H1 (cell line): ENCODE measurements around the gene UIMC1. TPM values are rescaled to one million over a fixed set of nuclear protein-coding genes. Genes with fewer than 3 reads are reported as not detected.

Experiments used
- CTCF ChIA-PET: fragments of 300-600 bp; sonication (Branson Sonifier 250); formaldehyde crosslinking; loops from one replicate; lab custom pipeline; 2021; ENCODE audit not compliant: partially characterized antibody; lab: Charles Lee
- POLR2A ChIA-PET: fragments of 300-600 bp; sonication (Branson Sonifier 250); formaldehyde crosslinking; loops from one replicate; lab custom pipeline; 2021; ENCODE audit warnings: inconsistent platforms; ENCODE audit not compliant: partially characterized antibody; lab: Charles Lee
- DNase-seq, 2 experiments: peaks; one replicate each; pipeline versions ENCODE4 v3.0.0 to v3.0.0-alpha.2; 2010 to 2022; ENCODE audit warnings: low spot score in 2 of 2, low read depth in 1 of 2, mixed read lengths in 1 of 2
- FAIRE-seq: peaks from 2 replicates; lab custom pipeline; 2011; peaks lifted over from hg19 to GRCh38; lab: Jason Lieb, UNC
- H2AFZ ChIP-seq: 2 replicates; pipeline ENCODE4 v1.8.1; 2012; ENCODE audit warnings: low read length, inconsistent platforms
- H2AK5ac ChIP-seq: 2 replicates; pipeline ENCODE4 v1.6.1; 2013; ENCODE audit warnings: low read depth, low read length
- H2BK120ac ChIP-seq: replicated peaks from 2 replicates; pipeline ENCODE3; 2013; ENCODE audit warnings: low read depth, low read length, inconsistent platforms
- H2BK12ac ChIP-seq: 2 replicates; pipeline ENCODE4 v1.6.1; 2013; ENCODE audit warnings: low read depth, low read length
- H2BK15ac ChIP-seq: 2 replicates; pipeline ENCODE4 v1.6.1; 2013; ENCODE audit warnings: low read length
- H2BK20ac ChIP-seq: 2 replicates; pipeline ENCODE4 v1.6.1; 2013; ENCODE audit warnings: low read length
- H2BK5ac ChIP-seq: 2 replicates; pipeline ENCODE4 v1.6.1; 2013; ENCODE audit warnings: low read depth, low read length
- H3K14ac ChIP-seq: 2 replicates; pipeline ENCODE4 v1.6.1; 2013; ENCODE audit warnings: inconsistent platforms; ENCODE audit not compliant: insufficient read length
- H3K18ac ChIP-seq: 2 replicates; pipeline ENCODE4 v1.6.1; 2013; ENCODE audit warnings: low read length; ENCODE audit errors: extremely low read depth
- H3K23ac ChIP-seq: 2 replicates; pipeline ENCODE4 v1.6.1; 2013; ENCODE audit warnings: inconsistent platforms; ENCODE audit not compliant: insufficient read length
- H3K23me2 ChIP-seq: 2 replicates; pipeline ENCODE4 v1.6.1; 2013; ENCODE audit warnings: low read depth, low read length
- H3K27ac ChIP-seq: 2 replicates; pipeline ENCODE4 v1.6.1; 2011; ENCODE audit warnings: low read depth, low read length, inconsistent platforms
- H3K27me3 ChIP-seq, 4 experiments: replicated peaks in 1 of 4; 1 replicate in 1 of 4; 2 replicates in 3 of 4; pipeline versions ENCODE4 v1.6.1 to v1.8.1; 2011 to 2013; ENCODE audit warnings: low read length in 3 of 4, mild to moderate bottlenecking in 3 of 4, inconsistent platforms in 2 of 4, mixed read lengths in 2 of 4, moderate library complexity in 1 of 4; ENCODE audit not compliant: control insufficient read depth in 3 of 4, insufficient read depth in 3 of 4; ENCODE audit errors: extremely low read depth in 1 of 4
- H3K36me3 ChIP-seq, 4 experiments: 2 replicates each; pipeline versions ENCODE4 v1.6.1 to v1.8.1; 2011 to 2013; ENCODE audit warnings: mild to moderate bottlenecking in 4 of 4, low read length in 3 of 4, moderate library complexity in 2 of 4, control low read depth in 1 of 4, inconsistent platforms in 1 of 4; ENCODE audit not compliant: insufficient read depth in 4 of 4, control insufficient read depth in 2 of 4
- H3K4ac ChIP-seq: replicated peaks from 2 replicates; pipeline ENCODE3; 2013; ENCODE audit warnings: low read length, low read depth, mixed read lengths, inconsistent platforms; ENCODE audit not compliant: insufficient read length
- H3K4me1 ChIP-seq, 4 experiments: replicated peaks in 1 of 4; 1 replicate in 1 of 4; 2 replicates in 3 of 4; pipeline versions ENCODE4 v1.6.1 to v1.8.1; 2011 to 2013; ENCODE audit warnings: low read length in 3 of 4, inconsistent platforms in 2 of 4, mixed read lengths in 1 of 4; ENCODE audit not compliant: insufficient read depth in 4 of 4, control insufficient read depth in 3 of 4
- H3K4me2 ChIP-seq, 2 experiments: 2 replicates each; pipeline versions ENCODE4 v1.6.1 to v1.8.1; 2011 to 2013; ENCODE audit warnings: low read depth in 2 of 2, low read length in 2 of 2, control low read depth in 1 of 2, inconsistent platforms in 1 of 2, mild to moderate bottlenecking in 1 of 2; ENCODE audit not compliant: insufficient read depth in 1 of 2
- H3K4me3 ChIP-seq, 4 experiments: fragments of 200-600, 300-600 bp in 1 of 4; sonication (generic), shearing (Covaris generic), sonication (Bioruptor Twin) in 1 of 4; 2 replicates each; pipeline versions ENCODE4 v1.5.1 to v1.8.1; 2011 to 2016; ENCODE audit warnings: low read length in 4 of 4, low read depth in 3 of 4, control low read depth in 2 of 4, inconsistent platforms in 2 of 4, mild to moderate bottlenecking in 2 of 4, mixed read lengths in 1 of 4, moderate library complexity in 1 of 4; ENCODE audit not compliant: insufficient read depth in 2 of 4; ENCODE audit errors: extremely low read depth in 1 of 4
- H3K56ac ChIP-seq: replicated peaks from 2 replicates; pipeline ENCODE3; 2013; ENCODE audit warnings: low read depth, mild to moderate bottlenecking, mixed read lengths, low read length, inconsistent platforms; ENCODE audit not compliant: insufficient read length
- H3K79me1 ChIP-seq: 2 replicates; pipeline ENCODE4 v1.6.1; 2013; ENCODE audit warnings: low read depth, low read length, control low read depth
- H3K79me2 ChIP-seq, 2 experiments: 2 replicates each; pipeline versions ENCODE4 v1.6.1 to v1.8.1; 2012 to 2013; ENCODE audit warnings: low read length in 2 of 2, mild to moderate bottlenecking in 2 of 2, inconsistent platforms in 1 of 2; ENCODE audit not compliant: insufficient read depth in 2 of 2, control insufficient read depth in 1 of 2
- H3K9ac ChIP-seq, 4 experiments: replicated peaks in 1 of 4; 1 replicate in 1 of 4; 2 replicates in 3 of 4; pipeline versions ENCODE4 v1.6.1 to v1.8.1; 2011 to 2013; ENCODE audit warnings: low read depth in 3 of 4, low read length in 3 of 4, control low read depth in 2 of 4, mild to moderate bottlenecking in 2 of 4, moderate library complexity in 2 of 4, inconsistent platforms in 1 of 4; ENCODE audit errors: extremely low read depth in 1 of 4
- H3K9me3 ChIP-seq, 2 experiments: 2 replicates each; pipeline versions ENCODE4 v1.6.1 to v1.8.1; 2012 to 2013; ENCODE audit warnings: mild to moderate bottlenecking in 2 of 2, moderate library complexity in 2 of 2, control low read depth in 1 of 2, inconsistent platforms in 1 of 2, low read depth in 1 of 2, low read length in 1 of 2, mixed read lengths in 1 of 2; ENCODE audit not compliant: insufficient read depth in 2 of 2
- H4K20me1 ChIP-seq, 2 experiments: replicated peaks in 1 of 2; 2 replicates each; pipeline versions ENCODE3 to v1.8.1; 2011 to 2013; ENCODE audit warnings: inconsistent platforms in 2 of 2, low read length in 2 of 2, mild to moderate bottlenecking in 1 of 2; ENCODE audit not compliant: insufficient read depth in 2 of 2, control insufficient read depth in 1 of 2
- H4K5ac ChIP-seq: 2 replicates; pipeline ENCODE4 v1.6.1; 2013; ENCODE audit warnings: low read length, low read depth, mixed read lengths, inconsistent platforms; ENCODE audit not compliant: insufficient read length
- H4K8ac ChIP-seq: 2 replicates; pipeline ENCODE4 v1.8.0; 2013; ENCODE audit warnings: mild to moderate bottlenecking, moderate library complexity, low read length, inconsistent platforms; ENCODE audit not compliant: insufficient read depth; ENCODE audit errors: extremely low read depth
- H4K91ac ChIP-seq: replicated peaks from 2 replicates; pipeline ENCODE3; 2013; ENCODE audit warnings: low read length, mixed read lengths, inconsistent platforms; ENCODE audit not compliant: insufficient read length
- GTF2F1 ChIP-seq: IDR thresholded peaks from 2 replicates; pipeline ENCODE4 v1.6.1; 2012; ENCODE audit warnings: low read depth, low read length, improper control_type of control experiment, borderline replicate concordance
- MAFK ChIP-seq: IDR thresholded peaks from 2 replicates; pipeline ENCODE4 v1.6.1; 2012; ENCODE audit warnings: low read depth, mild to moderate bottlenecking, improper control_type of control experiment, low read length
- POLR2AphosphoS5 ChIP-seq: IDR thresholded peaks from 2 replicates; pipeline ENCODE4 v1.6.1; 2011; ENCODE audit warnings: low read depth, low read length
- POU5F1 ChIP-seq: IDR thresholded peaks from 2 replicates; pipeline ENCODE4 v1.6.1; 2011; ENCODE audit warnings: low read depth, mild to moderate bottlenecking, low read length, moderate library complexity
- RNF2 ChIP-seq: fragments of 200-900, 300-1000 bp; sonication (generic); IDR thresholded peaks from 2 replicates; pipeline ENCODE4 v1.7.1; 2016; ENCODE audit warnings: borderline replicate concordance, low read depth, mild to moderate bottlenecking, antibody characterized with exemption, low read length; ENCODE audit not compliant: poor library complexity, severe bottlenecking; ENCODE audit errors: missing control alignments
- SRF ChIP-seq: IDR thresholded peaks from 2 replicates; pipeline ENCODE4 v1.6.1; 2011; ENCODE audit warnings: mild to moderate bottlenecking, low read depth, low read length, moderate library complexity
- TAF7 ChIP-seq: optimal IDR thresholded peaks from 2 replicates; pipeline ENCODE3; 2011; ENCODE audit warnings: low read depth, mild to moderate bottlenecking, inconsistent platforms, low read length, moderate library complexity, borderline replicate concordance
- YY1 ChIP-seq: IDR thresholded peaks from 2 replicates; pipeline ENCODE4 v1.6.1; 2011; ENCODE audit warnings: low read depth, mild to moderate bottlenecking, low read length
- WGBS, 2 experiments: shearing (Covaris generic) in 1 of 2; methylation state at CpG; one replicate each; pipeline versions ENCODE4 v1.1.6 to v1.1.7; 2013 to 2015; ENCODE audit warnings: low lambda C conversion rate in 2 of 2, mixed read lengths in 2 of 2, inconsistent platforms in 1 of 2, low coverage in 1 of 2, missing lambda C conversion rate in 1 of 2; ENCODE audit not compliant: insufficient replicate concordance in 2 of 2, insufficient coverage in 1 of 2, insufficient read length in 1 of 2; ENCODE audit errors: extremely low coverage in 1 of 2, missing lambda C conversion rate in 1 of 2; 5-methylcytosine and 5-hydroxymethylcytosine counted together
- polyA plus RNA-seq, 7 experiments: library from polyadenylated mRNA; depleted of rRNA in 3 of 7; stranded (reverse) in 5 of 7; unstranded in 2 of 7; fragments of >200 nt in 5 of 7; fragments of 200-250 nt in 2 of 7; gene quantifications; 1 replicate in 5 of 7; 2 replicates in 1 of 7; 4 replicates in 1 of 7; pipeline versions ENCODE4 v1.2.1 to v1.2.3, GENCODE V29; 2011 to 2013; ENCODE audit warnings: missing spikeins in 2 of 7, mixed read lengths in 2 of 7
- total RNA-seq: library from RNA; stranded (reverse); fragmentation: NEBNext Ultra II Directional; extraction: Animal tissue kit (Norgen Biotek cat#: 25700); gene quantifications from 2 replicates; pipeline ENCODE4 v1.2.1, GENCODE V29; 2021

The UIMC1 gene
- total and polyA plus RNA-seq, 2 of the 8 experiments (the other 6 are each of a cell fraction or from before 2014, with no cell fraction given): 12.8 to 43.7 TPM

DNA sequence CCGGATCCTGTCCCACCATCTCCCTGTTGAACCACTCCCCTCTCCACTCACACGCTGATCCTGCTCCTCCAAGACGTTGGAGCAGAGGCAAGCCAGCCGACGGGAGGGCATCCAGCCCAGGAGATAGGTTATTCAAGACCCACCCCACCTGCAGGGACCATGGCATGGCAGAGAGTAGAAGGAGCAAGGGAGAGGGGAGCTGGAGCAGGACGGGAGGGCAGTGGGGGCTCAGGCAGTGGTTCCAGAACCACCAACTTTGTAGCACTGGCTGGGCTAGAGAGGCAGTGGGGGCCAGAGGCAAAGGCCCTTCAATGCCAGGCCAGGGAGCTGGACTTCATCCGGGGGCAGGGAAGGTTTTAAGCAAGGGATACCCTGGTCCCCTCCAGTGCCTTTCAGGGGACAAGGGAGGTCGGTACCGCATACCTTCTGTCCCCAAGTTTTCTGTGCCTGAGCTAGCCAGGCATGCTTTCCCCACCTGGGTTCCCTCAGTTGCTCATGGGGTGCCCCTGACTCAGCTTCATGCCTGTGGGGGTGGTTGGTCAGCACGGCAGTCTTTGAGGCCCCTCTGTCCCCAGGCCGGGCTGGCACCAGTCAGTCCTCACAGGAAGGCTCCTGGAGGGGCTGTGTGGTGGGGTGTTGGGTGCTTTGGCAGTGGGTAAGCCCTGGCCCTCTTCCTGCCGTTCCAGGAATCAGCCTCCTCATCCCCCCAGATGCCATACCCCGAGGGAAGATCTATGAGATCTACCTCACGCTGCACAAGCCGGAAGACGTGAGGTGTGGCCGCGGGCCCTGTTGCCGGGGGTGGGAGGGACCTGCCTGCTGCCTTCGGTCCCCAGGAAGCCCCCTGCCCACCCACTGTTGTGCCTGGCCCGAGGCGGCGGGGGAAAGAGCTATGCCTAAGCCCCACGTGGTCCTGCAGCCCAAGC lies 129.8 kb downstream of the UIMC1 start:
- no peak overlapping the region for H2BK12ac ChIP-seq
- H2BK5ac ChIP-seq: no peak overlapping the region
- no peaks in the 10 kb centered on the region for H3K9me3 ChIP-seq
- no peak overlapping the region; the same call in 1 of the 2 replicates for H2AK5ac ChIP-seq
- H3K23ac ChIP-seq: no peak overlapping the region
- no peak overlapping the region for H3K56ac ChIP-seq
- no peak overlapping the region; the same call in 1 of the 2 replicates for H3K18ac ChIP-seq
- no peak overlapping the region for H3K4me3 ChIP-seq
- no peak overlapping the region for H2BK120ac ChIP-seq
- ChIA-PET CTCF (interaction anchor here (1.2 to 7.2 kb wide), 11 partner anchors 10 to 387 kb away, joined by 3 to 39 read pairs (median 4); no protein-coding TSS in a partner anchor), POLR2A (interaction anchor here (1.5 kb wide), 1 partner anchor 17 kb away, joined by 3 read pairs; no protein-coding TSS in a partner anchor)
- 0 out of 2 replicates have a peak overlapping the region, but pooled peaks have one; percentile 34 for H2BK20ac ChIP-seq
- no peaks in the 10 kb centered on the region for H3K79me2 ChIP-seq
- WGBS, 2 experiments: 80% methylated on average over 13 of the region's 24 CpGs; no CpG with 5 or more reads in 1 of the 2 experiments
- no peaks in the 10 kb centered on the region for H3K36me3 ChIP-seq
- H3K27me3 ChIP-seq: no peaks in the 10 kb centered on the region
- no peak overlapping the region for H3K9ac ChIP-seq
- no peak overlapping the region for H3K27ac ChIP-seq
- DNase-seq (no peak), FAIRE-seq (no peak)
- H4K5ac ChIP-seq: no peak overlapping the region
- H3K4ac ChIP-seq: peak overlapping the region; percentile 53
- no peak overlapping the region for H4K91ac ChIP-seq
- H3K79me1 ChIP-seq: no peaks in the 10 kb centered on the region
- no peak overlapping the region for H3K14ac ChIP-seq
- 0 out of 2 replicates have a peak overlapping the region, but pooled peaks have one; percentile 40 for H2BK15ac ChIP-seq
- no peak overlapping the region for H3K4me2 ChIP-seq
- H3K23me2 ChIP-seq: no peaks in the 10 kb centered on the region
- no peaks in the 10 kb centered on the region for H4K20me1 ChIP-seq
- H2AFZ ChIP-seq: no peak overlapping the region
- no peak overlapping the region for H4K8ac ChIP-seq
- peaks cover 0 to 4% (median 1%) of the 10 kb centered on the region in 4 experiments; a peak in 3 of 7 replicates for H3K4me1 ChIP-seq
- TF ChIP-seq SRF (no peak), YY1 (no peak), GTF2F1 (no peak), MAFK (no peak), POLR2AphosphoS5 (no peak), TAF7 (no peak), POU5F1 (no peak), RNF2 (no peak)
